ENCODE results near the gene RPE. TPM values are rescaled to one million over a fixed set of nuclear protein-coding genes. Genes with fewer than 3 reads are reported as not detected.

RPE gene
- total and polyA plus RNA-seq, 2 donors (not counting 1 experiment from before 2014, with no cell fraction given), result 16.3 to 47.8 TPM

- Histone ChIP-seq H3K4me2 (replicated peaks; ENCODE audit: low read depth, low read length, poor library complexity, severe bottlenecking) (no peak overlapping the region), H3K9me3 (ENCODE audit: control extremely low read depth in 1 of 3, control insufficient read depth in 2 of 3, insufficient read depth in 1 of 3, low read length in 2 of 3) (no peaks in the 10 kb centered on the region), H3K79me2 (ENCODE audit: control insufficient read depth, insufficient read depth, low read length) (no peaks in the 10 kb centered on the region), H3K9ac (ENCODE audit: low read length) (no peak overlapping the region), H4K20me1 (ENCODE audit: control insufficient read depth, insufficient read depth, low read length, poor library complexity, severe bottlenecking) (no peaks in the 10 kb centered on the region), H3K36me3 (replicated peaks in 1 of 2; ENCODE audit: control extremely low read depth in 1 of 2, control insufficient read depth in 1 of 2, extremely low read depth in 1 of 2, insufficient read depth in 2 of 2, low read length in 1 of 2) (peaks cover 0 to 7% of the 10 kb centered on the region in 2 experiments), H3K4me3 (ENCODE audit: control extremely low read depth in 1 of 5, extremely low read depth in 1 of 5, insufficient read depth in 1 of 5, low read depth in 2 of 5, low read length in 4 of 5) (no peak overlapping the region), H2AFZ (ENCODE audit: insufficient read depth, low read depth, low read length, poor library complexity, severe bottlenecking) (no peak overlapping the region), H3K27me3 (replicated peaks in 1 of 4; ENCODE audit: control extremely low read depth in 1 of 4, control insufficient read depth in 3 of 4, insufficient read depth in 4 of 4, low read length in 3 of 4) (no peaks in the 10 kb centered on the region), H3K27ac (ENCODE audit: low read length in 2 of 2) (no peak overlapping the region), H3K4me1 (ENCODE audit: control insufficient read depth in 2 of 2, insufficient read depth in 2 of 2, low read length in 2 of 2) (no peaks in the 10 kb centered on the region)
- Mint-ChIP-seq H3K27me3 (no peaks in the 10 kb centered on the region), H3K27ac (no peak overlapping the region), H3K9me3 (ENCODE audit: insufficient read depth) (no peaks in the 10 kb centered on the region), H3K4me3 (no peak overlapping the region), H3K4me1 (no peaks in the 10 kb centered on the region)
- ATAC-seq (ENCODE audit: low read depth) (no peak), DNase-seq (no peak)
- WGBS (ENCODE audit: insufficient coverage), result no CpG with 5 or more reads among the region's 2 CpGs
- intact Hi-C loops (cut with micrococcal nuclease), result no loop called here
- no peak for TF ChIP-seq CTCF (IDR thresholded peaks at IDR 0.05)
- TF ChIP-seq EZH2 (IDR thresholded peaks at IDR 0.05; ENCODE audit: borderline replicate concordance, insufficient read depth, low read depth, low read length, poor library complexity, severe bottlenecking), result no peak
- POLR2A ChIA-PET, result no interaction called here
- CTCF ChIA-PET, result no interaction called here
These were observed 25.2 kb downstream of the RPE start for GRCh38 chr2:210027608-210028007.

- Histone ChIP-seq H3K79me2 (ENCODE audit: control insufficient read depth, insufficient read depth, low read length) (no peaks in the 10 kb centered on the region), H3K4me3 (ENCODE audit: control extremely low read depth in 1 of 5, extremely low read depth in 1 of 5, insufficient read depth in 1 of 5, low read depth in 2 of 5, low read length in 4 of 5) (no peak overlapping the region), H3K36me3 (replicated peaks in 1 of 2; ENCODE audit: control extremely low read depth in 1 of 2, control insufficient read depth in 1 of 2, extremely low read depth in 1 of 2, insufficient read depth in 2 of 2, low read length in 1 of 2) (peaks cover 0 to 7% of the 10 kb centered on the region in 2 experiments), H4K20me1 (ENCODE audit: control insufficient read depth, insufficient read depth, low read length, poor library complexity, severe bottlenecking) (no peaks in the 10 kb centered on the region), H3K4me2 (replicated peaks; ENCODE audit: low read depth, low read length, poor library complexity, severe bottlenecking) (no peak overlapping the region), H3K9ac (ENCODE audit: low read length) (no peak overlapping the region), H3K27me3 (replicated peaks in 1 of 4; ENCODE audit: control extremely low read depth in 1 of 4, control insufficient read depth in 3 of 4, insufficient read depth in 4 of 4, low read length in 3 of 4) (no peaks in the 10 kb centered on the region), H3K4me1 (ENCODE audit: control insufficient read depth in 2 of 2, insufficient read depth in 2 of 2, low read length in 2 of 2) (no peaks in the 10 kb centered on the region), H3K27ac (ENCODE audit: low read length in 2 of 2) (no peak overlapping the region), H3K9me3 (ENCODE audit: control extremely low read depth in 1 of 3, control insufficient read depth in 2 of 3, insufficient read depth in 1 of 3, low read length in 2 of 3) (no peaks in the 10 kb centered on the region), H2AFZ (ENCODE audit: insufficient read depth, low read depth, low read length, poor library complexity, severe bottlenecking) (no peak overlapping the region)
- no peak overlapping the region for H3K27ac Mint-ChIP-seq
- no peaks in the 10 kb centered on the region for H3K4me1 Mint-ChIP-seq
- no peaks in the 10 kb centered on the region for H3K27me3 Mint-ChIP-seq
- intact Hi-C loops (cut with micrococcal nuclease), result no loop called here
- POLR2A ChIA-PET, result no interaction called here
- WGBS (ENCODE audit: insufficient coverage), result 100% methylated on average over 1 of the region's 2 CpGs
- no peaks in the 10 kb centered on the region for H3K9me3 Mint-ChIP-seq (ENCODE audit: insufficient read depth)
- CTCF ChIA-PET, result no interaction called here
- TF ChIP-seq CTCF (IDR thresholded peaks at IDR 0.05), result no peak
- H3K4me3 Mint-ChIP-seq, result no peak overlapping the region
- ATAC-seq (ENCODE audit: low read depth), result no peak
- no peak for DNase-seq
These were observed 25.7 kb downstream of the RPE start for GRCh38 chr2:210028178-210028577.

Measured in B cell (primary cell).